Epithelial cell of prostate (primary cell): ENCODE data around the gene LRRC39.
A peak's percentile ranks its signal among the peaks of the same experiment; 100 is the strongest.

ENCODE experiments used
- DNase-seq: peaks from one replicate; pipeline ENCODE4 v3.0.0-alpha.2; 2011; ENCODE audit warnings: low read depth, low spot score
- H3K27ac ChIP-seq: fragments of 450-650 bp; 2 replicates; pipeline ENCODE4 v1.5.1; 2017; ENCODE audit warnings: mild to moderate bottlenecking

LRRC39 gene

DNA sequence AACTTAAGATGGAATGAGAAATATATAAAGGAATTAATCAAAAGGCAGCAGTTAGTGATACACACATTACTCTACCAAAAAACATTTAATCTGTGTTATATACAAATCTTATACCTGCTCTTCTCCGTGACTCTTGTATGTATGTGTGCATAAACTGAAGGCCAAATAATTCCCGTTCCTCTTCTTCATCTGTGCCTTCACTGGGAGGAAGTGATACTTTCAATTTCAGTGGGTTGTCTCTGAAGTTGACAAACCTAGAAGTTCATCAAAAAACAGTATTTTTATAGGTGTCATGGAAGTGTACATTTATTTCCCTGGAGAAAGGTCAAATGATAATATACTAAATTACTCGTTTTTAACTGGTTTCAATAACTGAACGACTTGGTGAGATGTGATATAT is 25.8 kb downstream of the LRRC39 start:
- no peak for DNase-seq
- no peak overlapping the region for H3K27ac ChIP-seq

DNA sequence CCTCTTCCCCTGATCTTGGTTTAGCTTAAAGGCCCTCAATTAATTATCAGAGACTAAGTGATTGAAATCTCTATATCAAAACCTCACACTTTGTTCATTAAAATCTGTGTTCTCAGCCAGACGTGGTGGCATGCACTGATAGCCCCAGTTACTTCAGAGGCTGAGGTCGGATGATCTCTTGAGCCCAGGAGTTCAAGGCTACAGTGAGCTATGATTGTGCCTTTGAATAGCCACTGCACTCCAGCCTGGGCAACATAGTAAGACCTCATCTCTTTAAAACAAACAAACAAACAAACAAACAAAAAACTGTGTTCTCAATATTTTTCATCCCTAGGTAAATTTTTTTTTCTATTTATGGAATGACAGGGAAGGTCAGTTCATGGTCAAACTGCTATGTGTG is 26.4 kb downstream of the LRRC39 start:
- no peak for DNase-seq
- no peak overlapping the region for H3K27ac ChIP-seq

DNA sequence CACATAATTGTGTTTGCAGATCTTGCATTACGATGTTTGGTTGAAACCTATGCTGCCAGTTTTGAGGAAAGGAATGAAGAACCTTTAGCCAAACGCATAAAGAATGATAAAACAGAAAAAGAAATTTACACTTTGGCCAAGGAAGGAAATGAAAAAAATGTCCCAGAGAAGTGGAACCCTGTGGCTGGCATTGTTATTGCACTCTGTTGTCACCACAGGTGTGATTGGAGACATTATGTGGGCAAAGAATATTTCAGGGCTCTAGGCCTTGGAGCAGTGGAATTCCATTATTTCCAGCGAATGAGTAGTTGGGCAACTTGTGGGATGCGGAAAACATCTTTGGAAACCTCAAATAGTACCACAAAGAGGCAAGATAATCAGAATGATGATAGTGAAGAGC is 30.2 kb downstream of the LRRC39 start:
- DNase-seq: no peak
- H3K27ac ChIP-seq: no peak overlapping the region

DNA sequence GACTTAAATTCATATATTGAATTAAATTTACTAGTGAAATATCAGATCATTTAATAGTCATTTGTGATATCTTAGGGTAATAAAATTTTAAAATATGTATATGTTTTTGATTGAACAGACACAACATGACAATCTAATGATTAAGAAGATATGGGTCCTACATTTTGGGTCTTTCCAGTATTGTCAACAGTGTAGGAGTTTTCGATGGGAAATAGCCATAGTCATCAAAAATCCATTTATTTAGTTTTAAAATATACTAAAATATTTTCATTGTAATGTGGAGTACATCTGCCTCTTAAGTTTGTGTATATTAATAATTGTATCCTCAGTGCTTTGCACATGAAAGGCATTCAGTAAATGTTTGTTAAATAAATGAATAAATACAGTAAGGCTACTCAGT is 31.1 kb downstream of the LRRC39 start:
- no peak overlapping the region for H3K27ac ChIP-seq
- DNase-seq: no peak

DNA sequence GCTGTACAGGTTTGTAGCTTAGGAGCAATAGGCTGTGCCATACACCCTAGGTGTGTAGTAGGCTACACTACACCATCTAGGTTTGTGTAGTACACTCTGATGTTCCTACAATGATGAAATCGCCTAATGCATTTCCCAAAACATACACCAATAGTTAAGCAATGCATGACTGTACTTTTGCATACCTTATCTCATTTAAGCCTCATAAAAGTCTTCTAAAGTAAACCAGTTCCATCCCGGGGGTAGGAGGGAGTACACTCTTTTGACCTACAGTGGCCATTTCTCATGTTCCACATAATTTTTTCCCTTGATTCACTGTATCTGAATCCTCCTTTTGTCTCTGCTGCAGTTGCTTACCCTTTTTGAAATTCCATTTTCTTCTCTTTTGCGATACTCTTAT is 32.9 kb downstream of the LRRC39 start:
- H3K27ac ChIP-seq: no peak overlapping the region
- no peak for DNase-seq

DNA sequence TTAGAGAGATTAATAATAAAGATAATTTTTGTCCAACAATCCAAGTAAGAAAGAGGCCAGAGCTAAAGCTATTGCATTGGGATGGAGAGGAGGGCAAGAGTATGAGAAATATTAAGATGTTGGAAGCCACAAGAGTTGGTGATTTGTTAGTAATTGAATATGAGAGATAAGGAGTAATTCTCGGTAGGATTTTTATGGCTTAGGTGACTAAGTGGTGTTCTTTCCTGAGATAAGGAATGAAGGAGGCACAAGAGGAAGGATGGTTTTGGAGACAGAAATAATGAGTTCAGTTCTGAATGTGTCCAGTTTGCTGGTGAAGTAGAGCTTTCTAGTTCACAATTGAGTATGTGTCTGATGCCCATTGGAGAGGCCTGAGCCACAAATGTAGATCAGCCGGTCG is 35.7 kb downstream of the LRRC39 start:
- DNase-seq: no peak
- H3K27ac ChIP-seq: no peak overlapping the region

DNA sequence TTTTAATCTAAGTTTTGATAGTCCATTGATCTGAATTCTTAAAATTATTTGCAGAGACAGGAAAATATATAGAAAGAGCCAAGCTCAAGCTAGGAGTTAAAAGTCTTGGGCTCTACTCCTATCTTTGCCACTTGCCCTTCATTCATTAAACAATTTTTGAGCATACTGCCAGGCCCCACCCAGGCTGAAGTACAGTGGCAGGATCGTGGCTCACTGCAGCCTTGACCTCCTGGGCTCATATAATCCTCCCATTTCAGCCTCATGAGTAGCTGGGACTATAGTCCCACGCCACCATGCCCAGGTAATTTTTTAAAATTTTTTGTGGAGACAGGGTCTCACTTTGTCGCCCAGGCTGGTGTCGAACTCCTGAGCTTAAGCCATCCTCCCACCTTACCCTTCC is 36.9 kb downstream of the LRRC39 start:
- no peak overlapping the region for H3K27ac ChIP-seq
- no peak for DNase-seq

DNA sequence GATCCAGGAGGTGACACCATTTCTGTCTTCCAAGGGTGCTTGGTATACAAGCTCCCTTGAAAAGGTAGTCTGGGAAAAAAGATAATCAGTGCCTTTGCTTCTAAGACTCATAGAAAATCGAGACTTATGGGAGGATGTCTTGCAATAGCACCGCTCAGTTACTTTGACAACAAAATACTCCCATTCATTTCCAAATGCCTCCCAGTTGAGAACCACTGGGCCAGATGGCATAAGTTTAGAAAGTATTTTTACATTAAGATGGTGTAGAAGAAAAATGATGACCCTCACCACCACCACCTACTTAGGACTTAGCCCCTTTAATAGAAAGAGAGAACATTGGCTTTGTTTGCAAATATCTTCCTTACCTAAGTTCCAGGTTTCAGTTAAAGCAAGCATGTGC is 40.5 kb downstream of the LRRC39 start:
- no peak for DNase-seq

DNA sequence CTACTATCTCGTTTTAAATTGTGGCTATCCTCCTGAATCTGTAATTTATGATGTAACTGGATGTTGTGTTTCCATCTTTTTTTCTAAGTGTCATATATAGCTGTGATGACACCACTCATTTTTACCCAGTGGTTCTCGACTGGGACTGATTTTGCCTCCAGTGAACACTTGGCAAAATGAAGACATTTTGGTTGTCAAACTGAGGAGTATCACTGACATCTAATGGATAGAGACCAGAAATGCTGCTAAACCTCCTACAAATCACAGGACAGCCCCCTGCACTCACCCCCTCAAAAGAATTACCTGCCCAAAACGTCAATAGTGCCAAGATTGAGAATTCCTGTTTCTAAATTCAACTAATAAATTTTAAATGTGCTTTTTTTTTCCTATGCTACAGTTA is 43.2 kb downstream of the LRRC39 start:
- H3K27ac ChIP-seq: no peak overlapping the region
- no peak for DNase-seq

More for the DNA sequence above, 40.5 kb downstream of the LRRC39 start:
- H3K27ac ChIP-seq: no peak overlapping the region

DNA sequence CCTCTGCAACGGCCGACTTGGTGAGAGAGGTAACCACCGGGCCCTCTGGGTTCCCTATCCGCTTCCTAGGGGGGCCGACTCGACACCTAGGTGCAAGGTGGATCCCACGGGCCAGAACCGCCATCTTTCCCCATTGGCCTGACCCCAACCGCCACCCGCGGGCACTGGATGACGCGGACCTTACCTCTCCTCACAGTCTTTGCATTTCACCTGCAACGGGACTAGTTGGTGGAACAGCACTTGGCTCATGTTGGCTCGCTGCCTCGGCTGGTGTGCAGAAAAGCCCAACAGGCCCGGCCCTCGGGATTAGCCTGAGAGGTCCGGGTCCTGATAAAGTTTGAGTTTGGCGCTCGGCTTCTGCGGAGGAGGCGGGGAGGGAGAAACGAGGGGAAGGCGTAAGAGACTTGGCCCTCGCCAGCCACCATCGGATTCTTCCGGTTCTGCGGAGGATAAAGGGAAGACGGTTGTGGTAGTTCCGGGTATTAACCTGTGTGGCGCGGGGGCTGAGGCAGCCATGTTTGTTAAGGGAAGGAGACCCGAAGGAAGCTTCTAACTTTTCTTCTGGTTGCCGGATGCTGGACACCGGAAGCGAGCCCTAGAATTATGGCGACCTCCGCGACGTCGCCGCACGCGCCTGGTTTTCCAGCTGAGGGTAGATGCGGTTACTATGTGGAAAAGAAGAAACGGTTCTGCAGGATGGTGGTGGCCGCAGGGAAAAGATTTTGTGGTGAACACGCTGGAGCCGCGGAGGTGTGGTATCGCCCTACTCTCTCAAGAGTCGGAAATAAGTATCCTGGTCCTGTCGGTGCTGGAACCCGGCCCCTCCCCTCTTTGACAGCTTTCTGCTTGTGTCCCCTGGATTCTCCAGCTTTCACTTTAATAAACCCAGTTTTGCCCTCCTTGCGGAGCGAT is 45.2 kb downstream of the LRRC39 start, which contains the start of the genes SASS6 and TRMT13:
TSS of gene SASS6 (minus strand) at position 365 of the 912 bp plus-strand sequence. CDS start at position 249, 116 bp downstream.
TSS of gene TRMT13 (plus strand) at position 598 of the 912 bp plus-strand sequence. CDS start at position 604, 6 bp downstream.
- peak within 1 kb of the TSS; percentile 62 for H3K27ac ChIP-seq
- DNase-seq: peak; percentile 90

DNA sequence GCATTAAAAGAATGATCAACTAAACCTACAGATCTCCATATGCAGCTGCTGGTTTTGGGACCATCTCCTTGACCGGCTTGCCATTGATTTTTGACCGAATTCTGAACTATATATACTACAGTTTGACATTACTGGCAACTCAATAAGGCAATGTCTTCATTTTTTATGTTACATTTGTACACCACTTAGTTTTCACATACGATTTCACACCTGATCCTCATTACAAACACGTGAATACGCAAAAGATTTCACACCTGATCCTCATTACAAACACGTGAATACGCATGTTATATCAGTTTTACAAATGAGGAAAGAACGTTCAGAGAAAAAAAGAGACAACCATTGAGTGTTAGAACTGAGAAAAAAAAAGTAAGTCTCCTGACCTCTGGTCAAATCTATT is 46.4 kb downstream of the LRRC39 start:
- H3K27ac ChIP-seq: no peak overlapping the region
- no peak for DNase-seq

DNA sequence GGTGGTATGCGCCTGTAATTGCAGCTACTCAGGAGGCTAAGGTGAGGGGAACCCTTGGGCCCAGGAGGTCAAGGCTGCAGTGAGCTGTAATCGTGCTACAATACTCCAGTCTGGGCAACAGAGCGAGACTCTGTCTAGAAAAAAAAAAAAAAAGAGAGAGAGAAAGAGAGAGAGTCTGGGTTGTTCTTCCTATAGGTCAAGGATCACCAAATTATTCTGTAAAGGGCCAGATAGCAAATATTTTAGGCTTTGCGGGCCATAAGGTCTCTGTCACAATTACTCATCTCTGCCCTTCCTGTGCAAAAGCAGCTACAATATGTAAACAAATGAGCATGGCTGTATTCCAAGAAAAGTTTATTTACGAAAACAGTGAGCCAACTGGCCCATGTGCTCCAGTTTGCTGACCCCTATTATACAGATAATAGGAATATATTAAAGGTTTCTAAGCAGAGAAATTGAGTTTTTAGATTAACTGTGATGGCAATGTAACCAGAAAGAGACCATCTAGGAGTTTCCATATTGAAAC is 47.4 kb downstream of the LRRC39 start:
- no peak for DNase-seq
- no peak overlapping the region for H3K27ac ChIP-seq

DNA sequence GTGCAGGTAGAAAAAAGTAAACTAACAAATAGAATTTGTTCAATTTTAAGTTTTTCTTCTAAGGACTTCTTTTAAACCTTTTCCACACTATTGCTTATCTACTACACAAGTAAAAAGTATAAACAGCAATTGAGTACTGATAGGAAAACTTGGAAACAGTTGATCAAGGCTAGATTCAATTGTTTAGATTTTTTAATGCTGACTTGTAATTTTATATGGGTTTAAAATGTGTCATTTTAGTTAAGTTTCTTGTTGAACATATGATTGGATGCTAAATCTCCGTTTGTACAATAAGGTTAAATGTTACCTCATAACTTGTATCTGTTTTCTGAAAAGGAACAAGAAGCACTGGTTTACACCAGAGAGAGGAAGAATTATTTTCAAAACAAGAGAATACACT is 50.8 kb downstream of the LRRC39 start:
- H3K27ac ChIP-seq: no peak overlapping the region
- DNase-seq: no peak

DNA sequence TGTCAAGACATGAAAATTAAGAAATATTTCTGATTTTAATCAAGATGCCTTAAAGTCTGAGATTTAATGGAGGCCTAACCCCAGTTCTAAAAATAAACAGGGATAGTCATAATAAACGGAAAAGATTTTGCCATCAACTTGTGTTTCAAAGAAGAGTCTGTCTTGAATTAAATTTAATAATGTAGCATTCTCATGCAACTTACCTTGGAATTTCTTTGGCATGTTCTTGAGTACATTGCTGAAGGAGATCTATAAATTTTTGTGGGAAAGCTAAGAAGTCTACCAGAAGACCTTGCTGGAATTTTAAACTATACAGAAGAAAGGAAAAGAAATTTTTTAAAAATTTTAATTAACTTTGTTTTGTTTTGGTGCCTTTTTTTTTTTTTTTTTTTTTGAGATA is 55.9 kb downstream of the LRRC39 start:
- no peak overlapping the region for H3K27ac ChIP-seq
- no peak for DNase-seq

DNA sequence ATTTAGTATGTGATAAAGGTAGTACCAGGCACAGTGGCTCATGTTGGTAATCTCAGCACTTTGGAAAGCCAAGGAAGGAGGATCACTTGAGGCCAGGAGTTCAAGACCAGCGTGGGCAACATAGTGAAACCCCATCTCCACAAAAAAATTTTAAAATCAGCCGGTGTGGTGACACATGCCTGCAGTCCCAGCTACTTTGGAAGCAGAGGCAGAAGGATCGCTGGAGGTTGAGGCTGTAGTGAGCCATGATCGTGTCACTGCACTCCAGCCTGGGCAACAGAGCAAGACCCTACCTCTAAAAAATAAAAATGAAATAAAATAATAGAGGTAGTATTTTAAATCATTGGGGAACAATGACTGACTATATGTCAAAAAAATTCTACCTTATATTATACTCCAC is 62.5 kb downstream of the LRRC39 start:
- H3K27ac ChIP-seq: no peak overlapping the region
- DNase-seq: no peak

DNA sequence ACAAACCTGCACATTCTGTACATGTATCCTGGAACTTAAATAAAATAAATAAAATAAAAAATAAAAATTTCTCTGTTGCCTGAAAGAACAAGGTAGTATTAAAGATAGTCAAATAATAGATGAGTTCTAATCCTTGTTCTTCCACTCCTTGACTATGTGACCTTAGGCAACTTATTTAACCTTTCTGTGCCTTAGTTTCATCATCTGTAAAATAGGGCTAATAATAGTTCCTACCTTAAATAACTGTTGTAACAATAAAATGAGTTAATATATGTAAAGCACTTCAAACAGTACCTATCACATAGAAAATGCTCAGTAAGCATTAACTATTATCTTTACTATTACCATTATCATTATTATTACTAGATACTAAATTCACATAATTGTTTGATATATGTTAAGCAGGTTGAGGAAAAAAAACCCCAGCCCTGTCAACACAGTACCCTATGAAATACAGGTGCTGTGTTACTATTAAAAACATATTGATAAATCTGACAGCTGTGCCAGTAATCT is 68.4 kb downstream of the LRRC39 start:
- DNase-seq: no peak
- no peak overlapping the region for H3K27ac ChIP-seq

DNA sequence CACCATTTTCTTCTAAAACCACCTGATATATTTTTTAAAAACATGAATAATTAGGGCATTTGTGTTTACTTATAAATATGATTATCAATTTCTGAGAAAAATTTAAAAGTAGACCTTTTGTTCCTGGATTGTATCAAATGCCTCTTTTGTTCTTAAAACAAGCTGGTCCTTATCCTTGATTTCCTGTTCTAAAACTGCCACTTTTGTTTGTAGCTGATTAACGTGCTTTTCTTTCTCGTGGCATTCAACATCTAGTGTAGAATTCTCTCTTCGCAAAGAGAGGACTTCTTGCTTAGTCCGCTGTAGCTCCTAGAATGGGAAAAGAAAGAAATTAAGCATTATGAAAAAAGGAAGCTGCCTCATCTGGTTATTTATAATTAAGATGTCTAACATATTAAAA is 70.4 kb downstream of the LRRC39 start:
- no peak for DNase-seq
- H3K27ac ChIP-seq: no peak overlapping the region

DNA sequence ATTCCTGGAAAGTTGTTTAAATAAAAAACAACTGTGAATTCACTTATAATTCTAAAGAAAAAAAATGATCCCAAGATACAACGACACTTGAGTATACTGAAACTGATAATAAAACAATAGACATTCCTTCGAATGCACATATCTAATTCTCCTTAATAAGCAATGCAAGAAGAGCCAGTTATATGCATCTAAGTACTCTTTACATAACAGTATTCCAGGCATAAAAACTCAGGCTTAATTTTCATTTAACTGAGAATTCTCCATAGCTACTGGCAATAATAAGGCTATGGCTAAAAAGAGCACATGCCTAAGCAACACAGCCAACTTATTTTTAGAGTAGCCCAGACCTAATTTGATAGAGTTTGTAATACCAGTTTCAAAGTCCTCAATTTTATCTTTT is 76.5 kb downstream of the LRRC39 start:
- H3K27ac ChIP-seq: no peak overlapping the region
- no peak for DNase-seq

DNA sequence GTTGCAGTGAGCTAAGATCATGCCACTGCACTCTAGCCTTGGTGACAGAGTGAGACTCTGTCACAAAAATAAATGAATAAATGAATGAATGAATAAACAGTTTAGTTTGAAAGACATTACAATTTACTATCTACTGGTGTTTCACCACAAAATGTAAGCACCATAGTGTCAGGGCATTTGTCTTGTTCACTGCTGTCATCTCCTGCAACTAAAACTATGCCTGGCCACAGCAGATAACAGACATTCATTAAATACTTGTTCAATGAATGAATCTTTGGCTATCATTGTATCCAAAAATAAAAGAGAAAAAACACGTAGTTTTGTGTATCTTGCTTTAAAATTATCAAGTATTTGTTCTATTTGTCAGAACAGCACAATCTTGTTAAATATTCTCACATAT is 77.9 kb downstream of the LRRC39 start:
- no peak overlapping the region for H3K27ac ChIP-seq
- no peak for DNase-seq
